NCI-H146 (cell line): ENCODE results near the gene SSR1.
"Not testable (repeated sequence)": the region's sequence is repeated elsewhere in the genome, so short reads cannot be mapped to it uniquely, and the experiment has no call there.

Experiments
- DNase-seq: peaks from one replicate; lab custom pipeline; 2025; lab: John Stamatoyannopoulos, UW

Gene SSR1

DNA sequence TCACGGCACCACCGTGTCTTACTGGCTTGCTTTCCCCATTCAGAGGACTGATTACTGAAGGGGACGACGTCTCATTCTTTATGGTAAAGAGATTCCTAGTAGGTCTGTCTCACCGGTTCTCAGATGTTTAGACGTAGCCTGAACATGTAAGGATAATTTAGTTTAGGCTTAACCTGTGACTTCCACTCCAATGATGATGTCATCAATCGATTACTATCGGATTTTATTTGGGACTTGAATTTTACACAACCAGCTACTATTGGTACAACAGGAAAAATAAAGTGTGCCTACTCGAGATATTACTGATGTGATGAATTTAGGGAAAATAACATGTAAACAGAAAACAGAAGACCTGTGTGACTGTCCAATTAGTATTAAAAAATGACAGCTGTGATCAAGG, 4.5 kb upstream of the SSR1 start:
- DNase-seq = no peak

DNA sequence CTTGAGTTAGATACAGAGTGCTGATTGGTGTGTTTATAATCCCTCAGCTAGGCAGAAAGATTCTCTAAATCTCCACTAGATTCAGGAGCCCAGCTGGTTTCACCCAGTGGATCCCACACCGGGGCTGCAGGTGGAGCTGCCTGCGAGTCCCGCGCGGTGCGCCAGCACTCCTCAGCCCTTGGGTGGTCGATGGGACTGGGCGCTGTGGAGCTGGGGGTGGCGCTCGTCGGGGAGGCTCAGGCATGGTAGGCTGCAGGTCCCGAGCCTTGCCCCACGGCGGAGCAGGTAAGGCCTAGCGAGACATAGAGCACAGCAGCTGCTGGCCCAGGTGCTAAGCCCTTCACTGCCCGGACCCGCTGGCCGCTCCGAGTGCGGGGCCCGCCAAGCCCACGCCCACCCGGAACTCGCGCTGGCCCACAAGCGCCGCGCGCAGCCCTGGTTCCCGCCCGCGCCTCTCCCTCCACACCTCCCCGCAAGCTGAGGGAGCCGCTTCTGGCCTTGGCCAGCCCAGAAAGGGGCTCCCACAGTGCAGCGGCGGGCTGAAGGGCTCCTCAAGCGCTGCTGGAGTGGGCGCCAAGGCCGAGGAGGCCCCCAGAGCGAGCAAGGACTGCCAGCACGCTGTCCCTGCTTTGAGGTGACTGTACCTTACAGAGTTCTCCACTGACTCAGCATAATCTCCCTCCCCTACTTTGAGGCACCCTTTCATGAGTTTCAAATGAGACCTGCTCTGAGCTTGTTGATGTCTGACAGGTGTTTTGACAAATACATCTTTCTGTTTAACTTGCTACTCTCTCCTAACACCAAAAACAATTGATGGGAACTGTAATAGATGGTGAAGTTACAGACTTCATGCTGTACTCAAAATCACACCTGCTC, 3.9 kb upstream of the SSR1 start:
- no peak for DNase-seq

DNA sequence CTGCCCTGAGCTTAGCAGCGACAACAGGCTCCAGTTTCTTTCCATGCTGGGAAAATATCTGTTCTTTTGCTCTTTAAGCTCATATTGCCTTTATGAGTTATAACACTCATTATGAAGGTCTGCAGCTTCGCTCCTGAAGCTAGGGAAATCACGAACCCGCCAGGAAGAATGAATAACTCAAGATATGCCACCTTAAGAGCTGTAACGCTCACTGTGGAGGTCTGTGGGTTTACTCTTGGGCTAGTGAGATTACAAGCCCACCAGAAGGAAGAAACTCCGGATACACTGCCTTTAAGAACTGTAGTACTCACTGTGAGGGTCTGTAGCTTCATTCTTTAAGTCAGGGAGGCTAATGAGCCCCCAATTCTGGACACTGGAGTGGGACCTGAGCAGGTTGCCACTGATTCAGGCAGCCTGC, 3.0 kb upstream of the SSR1 start:
- DNase-seq = no peak

DNA sequence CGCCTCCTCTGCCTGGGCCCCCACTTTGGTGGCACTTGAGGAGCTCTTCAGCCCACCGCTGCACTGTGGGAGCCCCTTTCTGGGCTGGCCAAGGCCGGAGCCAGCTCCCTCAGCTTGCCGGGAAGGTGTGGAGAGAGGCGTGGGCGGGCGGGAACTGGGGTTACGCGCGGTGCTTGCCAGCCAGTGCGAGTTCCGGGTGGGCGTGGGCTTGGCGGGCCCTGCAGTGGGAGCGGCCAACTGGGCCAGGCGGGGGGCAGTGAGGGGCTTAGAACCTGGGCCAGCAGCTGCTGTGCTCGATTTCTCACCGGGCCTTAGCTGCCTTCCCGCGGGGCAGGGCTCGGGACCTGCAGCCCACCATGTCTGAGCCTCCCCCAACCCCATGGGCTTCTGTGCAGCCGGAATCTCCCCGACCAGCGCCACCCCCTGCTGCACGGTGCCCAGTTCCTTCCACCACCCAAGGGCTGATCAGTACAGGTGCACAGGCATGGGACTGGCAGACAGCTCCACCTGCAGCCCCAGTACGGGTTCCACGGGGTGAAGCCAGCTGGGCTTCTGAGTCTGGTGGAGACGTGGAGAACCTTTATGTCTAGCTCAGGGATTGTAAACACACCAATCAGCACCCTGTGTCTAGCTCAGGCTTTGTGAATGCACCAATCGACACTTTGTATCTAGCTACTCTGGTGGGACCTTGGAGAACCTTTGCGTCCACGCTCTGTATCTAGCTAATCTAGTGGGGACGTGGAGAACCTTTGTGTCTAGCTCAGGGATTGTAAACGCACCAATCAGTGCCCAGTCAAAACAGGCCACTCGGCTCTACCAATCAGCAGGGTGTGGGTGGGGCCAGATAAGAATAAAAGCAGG, 2.3 kb upstream of the SSR1 start:
- DNase-seq = not testable (repeated sequence)

DNA sequence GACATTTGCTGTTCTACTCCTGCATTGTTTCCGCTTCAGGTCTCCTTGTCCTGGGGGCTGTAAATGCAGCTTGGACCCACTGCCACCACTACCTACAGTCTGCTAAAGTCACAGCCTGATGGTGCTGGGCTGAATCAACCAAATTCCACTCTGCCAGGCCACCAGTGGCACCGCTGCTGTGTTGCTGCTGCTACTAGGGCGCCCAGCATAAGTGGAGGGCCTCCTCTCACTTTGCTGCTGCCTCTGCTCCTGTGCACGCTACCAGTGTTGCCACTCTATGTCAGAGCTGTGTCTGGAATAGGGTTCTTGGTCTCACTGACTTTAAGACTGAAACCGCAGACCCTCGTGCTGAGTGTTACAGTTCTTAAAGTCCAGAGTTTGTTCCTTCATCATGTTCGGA, 1.4 kb upstream of the SSR1 start:
- DNase-seq = no peak

DNA sequence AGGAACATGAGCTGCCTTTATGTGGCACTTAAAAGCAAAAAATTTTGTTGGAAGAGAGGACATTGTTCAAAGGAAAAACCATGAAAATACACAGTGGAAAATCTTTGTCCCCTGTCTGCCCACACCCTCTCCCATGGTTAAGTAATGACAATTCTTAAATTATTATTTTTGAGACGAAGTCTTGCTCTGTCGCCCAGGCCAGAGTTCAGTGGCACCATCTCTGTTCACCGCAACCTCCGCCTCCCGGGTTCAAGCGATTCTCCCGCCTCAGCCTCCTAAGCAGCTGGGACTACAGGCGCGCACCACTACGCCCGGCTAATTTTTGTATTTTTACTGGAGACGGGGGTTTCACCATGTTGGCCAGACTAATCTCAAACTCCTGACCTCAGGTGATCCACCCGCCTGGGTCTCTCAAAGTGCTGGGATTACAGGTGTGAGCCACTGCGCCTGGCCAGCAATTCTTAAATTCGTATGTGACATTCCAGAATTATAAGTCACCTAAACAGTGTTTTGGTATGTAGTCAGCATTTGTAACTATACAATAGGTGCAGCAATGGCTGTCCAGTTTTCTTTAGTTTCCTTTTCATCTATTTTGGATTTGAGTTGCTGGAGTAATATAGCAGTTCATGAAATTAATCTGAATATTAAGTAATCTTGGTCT, 636 bp upstream of the SSR1 start:
- DNase-seq = no peak

DNA sequence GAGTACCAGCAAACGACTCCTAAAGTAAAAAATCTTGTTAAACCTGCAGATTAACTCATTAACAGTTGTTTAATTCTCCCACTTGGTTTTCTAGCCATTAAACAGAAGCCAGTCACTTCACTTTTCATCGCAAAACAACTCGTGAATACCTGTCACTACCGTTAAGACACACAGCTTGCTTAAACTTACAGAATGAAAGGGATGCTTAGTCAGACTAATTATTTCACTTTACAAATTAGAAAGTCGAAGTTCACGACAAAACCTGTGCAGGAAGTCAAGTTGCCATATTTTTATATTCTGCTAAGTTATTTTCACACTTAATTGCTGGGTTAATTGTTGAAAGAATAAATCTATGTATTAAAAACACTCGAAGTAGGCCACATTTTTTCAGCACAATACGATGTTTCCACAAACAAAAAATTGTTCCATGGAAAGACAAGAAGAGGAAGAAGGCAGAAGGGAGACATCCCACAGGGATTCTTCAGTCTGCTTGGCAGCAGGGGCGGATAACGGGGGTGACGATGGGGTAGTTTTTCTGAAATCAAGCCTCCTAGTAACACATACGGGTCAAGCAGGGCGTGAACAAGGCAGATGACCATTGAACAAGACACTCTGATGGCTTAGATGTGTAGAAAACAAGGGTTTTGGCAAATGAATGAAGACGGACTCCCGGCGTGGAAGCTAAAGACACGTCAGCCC, 933 bp downstream of the SSR1 start:
- no peak for DNase-seq

DNA sequence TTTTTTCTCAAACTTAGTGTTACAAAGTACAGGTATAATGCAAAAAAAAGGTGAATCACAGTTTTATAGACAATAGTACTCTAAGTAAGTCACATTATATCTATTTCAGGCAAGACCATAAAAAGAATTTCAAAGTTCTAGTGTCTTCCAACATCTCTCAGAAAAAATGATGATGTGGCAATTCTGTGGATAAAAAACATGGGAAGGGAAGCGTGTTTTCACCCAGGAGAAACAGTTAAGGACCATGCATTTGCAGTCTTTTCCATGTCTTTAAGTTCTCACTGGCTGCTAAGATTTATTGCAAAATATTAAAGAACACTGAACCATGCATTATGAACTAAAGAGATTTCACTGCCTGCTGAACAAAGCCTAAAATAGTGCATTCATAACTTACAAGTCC, 1.8 kb downstream of the SSR1 start:
- no peak for DNase-seq

DNA sequence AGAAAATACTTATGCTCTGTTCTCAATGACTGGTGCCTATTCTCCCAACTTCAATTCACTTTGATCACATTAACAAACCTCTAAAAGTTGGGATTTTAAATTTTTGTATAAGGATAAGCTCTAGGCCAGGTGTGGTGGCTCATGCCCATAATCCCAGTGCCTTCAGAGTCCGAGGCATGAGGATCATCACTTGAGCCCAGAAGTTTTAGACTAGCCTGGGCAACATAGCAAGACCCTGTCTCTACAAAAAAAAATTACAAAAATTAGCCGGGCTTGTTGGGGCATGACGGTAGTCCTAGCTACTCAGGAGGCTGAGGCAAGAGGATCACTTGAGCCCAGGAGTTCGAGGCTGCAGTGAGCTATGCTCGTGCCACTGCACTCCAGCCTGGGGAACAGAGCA, 3.9 kb downstream of the SSR1 start:
- no peak for DNase-seq

DNA sequence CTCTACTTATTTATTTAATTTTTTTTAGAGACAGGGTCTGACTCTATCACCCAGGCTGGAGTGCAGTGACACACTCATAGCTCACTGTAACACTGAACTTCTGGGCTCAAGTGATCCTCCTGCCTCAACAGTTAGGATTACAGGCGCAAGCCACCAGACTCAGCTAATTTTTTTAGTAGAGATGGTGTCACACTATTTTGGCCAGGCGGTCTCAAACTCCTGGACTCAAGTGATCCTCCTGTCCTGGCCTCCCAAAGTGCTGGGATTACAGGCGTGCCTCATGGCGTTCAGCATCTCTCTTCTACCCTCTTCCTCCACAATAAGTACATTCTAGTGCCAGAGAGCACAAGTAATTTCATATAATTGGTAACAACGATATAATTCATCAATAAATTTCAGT, 5.5 kb downstream of the SSR1 start:
- DNase-seq = no peak

DNA sequence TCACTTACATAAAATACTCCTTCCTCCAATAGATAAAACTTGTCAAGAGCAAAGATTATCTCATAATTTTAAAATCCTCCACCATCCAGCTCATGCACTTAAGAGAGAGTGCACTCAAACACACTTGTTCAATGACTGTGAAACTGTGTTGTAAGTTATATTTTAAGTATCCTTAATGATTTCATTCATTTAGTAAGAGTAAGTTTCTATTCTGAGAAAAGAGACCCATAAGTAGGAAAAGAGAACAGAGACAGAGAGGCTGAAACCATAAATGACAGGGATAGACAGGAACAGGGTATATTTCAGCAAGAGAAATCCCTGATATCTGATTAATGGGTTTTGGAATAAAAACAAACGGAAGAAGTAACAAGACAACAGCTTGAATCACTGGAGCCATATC, 8.2 kb downstream of the SSR1 start:
- DNase-seq = no peak

DNA sequence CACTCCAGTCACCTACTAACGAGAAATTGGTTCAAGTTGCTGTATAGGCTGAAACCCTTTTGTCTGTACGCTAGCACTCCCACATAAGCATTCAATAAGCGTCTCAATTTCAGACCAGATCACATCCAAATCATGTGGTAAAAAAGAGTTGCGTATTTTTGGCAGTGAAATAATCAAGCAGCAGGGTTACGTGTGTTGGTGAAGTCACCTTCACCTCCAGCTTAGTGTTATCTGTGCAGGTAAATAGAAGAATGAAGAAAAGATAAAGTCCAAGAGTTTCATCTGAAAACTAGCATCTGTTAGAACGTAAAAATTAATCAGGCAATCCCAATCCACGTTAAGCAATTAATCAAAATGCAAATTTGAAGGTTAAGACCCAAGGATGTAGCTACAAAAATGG, 11.3 kb downstream of the SSR1 start:
- DNase-seq = no peak

DNA sequence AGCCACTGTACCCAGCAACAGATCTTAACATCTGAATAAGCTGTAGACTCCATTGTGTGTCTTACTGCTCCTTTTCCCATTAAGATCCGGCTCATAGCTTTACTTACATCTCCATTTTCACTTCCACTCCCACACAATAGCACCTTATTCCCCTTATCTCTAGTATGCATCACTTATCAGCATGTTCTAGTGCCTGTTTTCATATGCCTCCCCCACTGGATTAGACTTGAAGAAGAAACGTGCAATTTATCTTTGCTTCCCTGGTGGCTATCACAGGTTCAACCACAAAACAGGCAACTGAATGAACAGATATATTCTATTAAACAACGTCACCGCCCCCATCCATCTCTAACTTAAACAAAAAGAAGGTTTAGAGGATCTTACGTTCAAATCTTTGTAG, 12.1 kb downstream of the SSR1 start:
- DNase-seq = no peak

DNA sequence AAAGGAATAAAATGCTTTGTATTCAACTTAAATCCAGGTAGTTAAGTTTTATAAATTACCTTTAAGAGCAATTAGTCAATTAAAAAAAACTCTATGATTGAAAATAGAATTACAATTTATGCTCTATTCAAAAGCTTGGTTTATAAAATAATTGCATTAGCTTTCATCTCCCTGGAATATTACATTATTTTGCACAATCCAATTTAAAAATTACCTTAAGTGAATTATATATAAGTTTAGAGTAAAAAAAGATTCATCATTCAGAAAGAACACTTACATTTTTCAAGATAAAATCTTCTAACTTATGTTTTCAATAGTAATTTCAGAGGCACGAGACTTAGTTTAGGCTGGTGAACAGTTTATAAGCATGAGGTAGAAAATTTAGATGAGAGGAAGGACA, 14.9 kb downstream of the SSR1 start:
- no peak for DNase-seq

DNA sequence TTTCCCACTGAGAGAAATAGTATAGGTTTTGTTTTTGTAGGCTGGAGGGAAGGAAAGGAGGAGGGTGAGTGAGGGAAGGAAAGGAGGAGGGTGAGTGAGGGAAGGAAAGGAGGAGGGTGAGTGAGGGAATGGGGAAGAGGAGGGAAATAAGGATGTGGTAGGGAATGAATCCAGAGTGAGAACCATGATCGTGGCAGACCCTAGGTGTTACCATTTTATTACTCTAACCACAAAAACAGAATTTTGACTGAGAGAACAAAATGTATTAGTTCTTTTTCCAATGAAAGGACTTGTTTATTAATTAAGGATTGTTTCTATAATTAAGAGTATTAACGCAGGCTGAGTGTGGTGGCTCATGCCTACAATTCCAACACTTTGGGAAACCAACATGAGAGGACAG, 16.4 kb downstream of the SSR1 start:
- no peak for DNase-seq

DNA sequence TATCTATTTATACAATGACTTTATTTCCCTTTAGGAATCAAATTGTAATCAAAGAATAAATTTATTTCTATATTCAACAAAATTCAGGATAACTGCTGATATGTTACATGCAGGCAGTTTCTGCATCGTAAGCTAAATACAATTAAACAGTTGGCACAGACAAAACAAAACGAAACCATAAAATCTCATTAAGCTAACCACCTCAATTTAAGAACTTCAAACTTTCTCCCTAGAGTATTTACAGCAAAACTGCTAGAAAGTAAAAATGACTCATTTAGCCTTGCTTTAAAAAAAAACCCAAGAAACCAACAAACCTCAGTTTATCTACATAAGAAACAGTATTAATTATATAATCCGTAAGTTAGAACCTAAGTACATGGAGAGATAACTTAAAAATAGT, 17.1 kb downstream of the SSR1 start:
- no peak for DNase-seq

DNA sequence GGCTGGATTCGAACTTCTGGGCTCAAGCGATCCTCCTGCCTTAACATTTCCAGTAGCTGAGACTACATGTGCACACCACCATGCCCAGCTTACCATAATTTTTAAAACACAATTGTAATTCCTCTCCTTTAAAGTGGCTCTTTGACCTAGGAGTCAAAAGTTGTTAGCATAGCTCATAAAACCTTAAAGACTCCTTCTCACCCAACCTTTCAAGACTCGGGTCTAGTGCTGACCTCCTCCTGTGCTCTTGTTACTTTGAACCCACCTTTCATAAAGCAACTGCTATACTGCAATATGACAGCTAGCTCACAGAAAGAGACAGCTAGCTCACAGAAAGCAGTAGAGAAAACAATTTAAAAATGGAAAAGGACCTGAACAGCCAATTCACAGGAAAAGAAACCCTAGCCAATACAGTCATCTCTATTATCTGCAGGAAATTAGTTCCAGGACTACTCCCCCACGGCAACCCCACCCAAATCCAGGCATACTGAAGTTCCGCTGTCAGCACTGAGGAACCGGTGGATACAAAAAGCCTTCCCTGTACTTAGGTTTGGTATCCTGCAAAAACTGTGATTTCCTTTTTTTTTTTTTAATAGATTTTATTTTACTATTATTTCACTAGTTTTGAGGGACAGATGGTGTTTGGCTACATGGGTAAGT, 20.3 kb downstream of the SSR1 start:
- DNase-seq = no peak

DNA sequence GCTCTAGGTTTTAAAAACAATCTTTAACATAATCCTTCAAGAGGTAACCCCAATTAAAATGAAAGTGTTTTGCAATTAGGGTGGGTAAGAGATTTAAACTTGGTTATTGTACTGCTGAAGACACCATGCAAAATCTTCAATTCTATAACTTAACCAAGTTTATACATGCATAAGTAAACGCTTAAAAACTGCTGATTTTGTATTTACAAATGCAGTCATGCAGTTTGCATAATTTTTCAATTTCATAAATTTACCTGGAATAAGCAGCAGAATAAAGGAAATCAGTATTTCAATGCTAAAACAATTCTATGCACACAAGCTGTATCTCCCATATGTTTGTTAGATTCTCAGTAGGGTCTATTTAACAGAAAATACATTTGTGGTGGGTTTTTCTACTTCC, 22.9 kb downstream of the SSR1 start:
- DNase-seq = no peak

DNA sequence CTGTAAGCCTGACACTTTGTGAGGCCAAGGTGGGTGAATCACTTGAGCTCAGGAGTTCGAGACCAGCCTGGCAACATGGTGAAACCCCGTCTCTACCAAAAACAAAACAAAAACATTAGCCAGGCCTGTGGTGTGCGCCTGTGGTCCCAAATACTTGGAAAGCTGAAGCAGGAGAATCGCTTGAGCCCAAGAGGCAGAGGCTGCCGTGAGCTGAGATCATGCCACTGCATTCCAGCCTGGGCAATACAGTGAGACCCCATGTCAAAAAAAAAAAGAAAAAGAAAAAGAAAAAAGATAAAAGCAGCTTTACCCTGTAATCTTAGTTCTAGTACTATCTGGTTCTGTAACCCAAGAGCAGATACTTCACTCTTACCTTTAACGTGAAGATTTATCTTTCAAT, 27.6 kb downstream of the SSR1 start:
- DNase-seq = no peak

DNA sequence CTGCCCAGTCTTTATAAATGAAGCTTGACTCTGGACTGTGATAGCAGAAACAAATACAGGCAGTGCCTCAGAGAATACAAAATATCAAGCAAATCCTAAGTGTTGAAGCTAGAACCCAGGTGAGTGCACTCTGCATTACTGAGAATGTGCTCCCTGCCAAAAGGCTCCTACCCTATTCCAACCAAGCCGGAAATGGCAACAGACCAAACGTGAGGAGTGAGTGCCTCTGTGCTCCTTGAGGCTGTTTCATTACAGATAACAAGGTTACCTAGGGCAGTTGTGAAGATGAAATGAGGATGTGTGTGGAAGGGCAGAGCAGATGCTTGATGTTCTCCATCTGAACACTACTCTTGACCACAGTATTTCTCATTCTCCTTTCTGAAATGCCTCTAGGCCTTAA, 29.3 kb downstream of the SSR1 start:
- DNase-seq = no peak

DNA sequence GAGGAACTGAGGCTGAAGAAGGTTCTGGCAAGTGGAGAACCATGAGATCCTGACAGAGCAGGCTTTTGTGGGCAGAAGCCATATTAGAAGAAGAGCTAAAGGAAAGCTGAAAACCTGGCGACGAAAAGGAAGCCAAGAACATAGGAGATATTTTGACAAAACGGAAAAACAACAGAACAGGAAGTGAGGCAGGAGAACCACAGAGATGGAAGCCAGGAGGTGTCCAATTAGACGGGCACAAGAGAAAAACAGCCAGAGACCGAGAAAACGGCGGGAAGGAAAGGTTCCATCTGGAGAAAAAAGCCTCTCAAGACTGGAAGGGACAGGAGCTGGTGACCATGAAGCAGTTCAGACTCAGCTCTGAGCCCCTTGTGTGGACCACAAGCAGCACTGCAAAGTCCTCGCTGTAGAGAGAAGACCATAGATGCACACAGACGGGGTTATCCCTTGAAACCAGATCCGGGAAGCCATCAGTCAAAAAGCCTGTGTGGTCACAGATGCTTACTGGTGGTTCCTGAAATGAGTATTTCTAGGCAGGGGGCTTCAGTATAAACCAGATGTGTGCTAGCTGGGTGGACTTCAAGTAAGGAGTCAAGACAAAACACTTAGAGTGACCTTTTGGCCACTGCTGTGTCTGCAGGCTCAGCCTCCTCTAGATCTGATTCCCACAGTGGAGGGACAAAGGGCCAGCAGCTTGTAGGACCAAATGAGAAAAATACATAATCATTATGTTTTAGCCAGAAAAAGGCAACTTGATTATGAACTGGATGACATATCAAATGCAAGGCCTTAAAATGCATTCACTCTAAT, 30.7 kb downstream of the SSR1 start:
- no peak for DNase-seq
